SK-N-SH (cell line): ENCODE results near the gene SCYL1. TPM values are rescaled to one million over a fixed set of nuclear protein-coding genes. Genes with fewer than 3 reads are reported as not detected.

ENCODE experiments used
- CTCF ChIA-PET: fragments of 300-600, 350-600 bp; formaldehyde crosslinking; extraction: SDS; loops from one replicate; lab custom pipeline; 2021; lab: Yijun Ruan, JAX
- POLR2A ChIA-PET: fragments of 350-600 bp; sonication (Branson Sonifier 250); formaldehyde crosslinking; extraction: SDS; loops from one replicate; lab custom pipeline; 2020; ENCODE audit warnings: antibody characterized with exemption, inconsistent platforms; lab: Yijun Ruan, JAX
- DNase-seq: peaks from one replicate; pipeline ENCODE4 v3.0.0; 2012
- H2AFZ ChIP-seq: fragments of 200-600 bp; sonication (generic); 2 replicates; pipeline ENCODE4 v1.8.1; 2016; ENCODE audit warnings: antibody characterized with exemption, mild to moderate bottlenecking, low read depth
- H3F3A ChIP-seq: fragments of 200-600 bp; sonication (generic); replicated peaks from 2 replicates; pipeline ENCODE3; 2016; ENCODE audit warnings: antibody characterized with exemption, mild to moderate bottlenecking; ENCODE audit not compliant: insufficient read depth
- H3K27ac ChIP-seq, 2 experiments: fragments of 200-500 bp in 1 of 2; fragments of 200-600 bp in 1 of 2; sonication (Bioruptor generic) in 1 of 2; sonication (generic), shearing (Covaris generic) in 1 of 2; 2 replicates each; pipeline versions ENCODE4 v1.5.1 to v1.6.1; 2014 to 2016; ENCODE audit warnings: low read depth in 2 of 2, inconsistent platforms in 1 of 2, low read length in 1 of 2, mild to moderate bottlenecking in 1 of 2, mixed read lengths in 1 of 2
- H3K27me3 ChIP-seq: fragments of 200-600 bp; sonication (generic), shearing (Covaris generic); 2 replicates; pipeline ENCODE4 v1.6.1; 2016; ENCODE audit warnings: mixed run types; ENCODE audit not compliant: insufficient read depth
- H3K36me3 ChIP-seq, 2 experiments: fragments of 200-500 bp in 1 of 2; fragments of 200-600 bp in 1 of 2; sonication (Bioruptor generic) in 1 of 2; sonication (generic) in 1 of 2; replicated peaks in 1 of 2; 2 replicates each; pipeline versions ENCODE3 to v1.5.1; 2014 to 2016; ENCODE audit warnings: low read length in 1 of 2, mild to moderate bottlenecking in 1 of 2; ENCODE audit not compliant: insufficient read depth in 2 of 2, control insufficient read depth in 1 of 2
- H3K4me1 ChIP-seq, 2 experiments: fragments of 200-500 bp in 1 of 2; fragments of 200-600 bp in 1 of 2; sonication (Bioruptor generic) in 1 of 2; sonication (generic), shearing (Covaris generic) in 1 of 2; 2 replicates each; pipeline versions ENCODE4 v1.5.1 to v1.6.1; 2014 to 2016; ENCODE audit warnings: low read depth in 1 of 2, low read length in 1 of 2, mixed run types in 1 of 2; ENCODE audit not compliant: insufficient read depth in 2 of 2, control insufficient read depth in 1 of 2
- H3K4me2 ChIP-seq: fragments of 200-600 bp; sonication (generic), shearing (Covaris generic); 2 replicates; pipeline ENCODE4 v1.6.1; 2017; ENCODE audit warnings: mixed run types
- H3K4me3 ChIP-seq, 2 experiments: fragments of 200-500 bp in 1 of 2; fragments of 200-600 bp in 1 of 2; sonication (Bioruptor generic) in 1 of 2; sonication (generic), shearing (Covaris generic) in 1 of 2; 2 replicates each; pipeline versions ENCODE4 v1.5.1 to v1.8.1; 2014 to 2016; ENCODE audit warnings: low read depth in 2 of 2, inconsistent platforms in 1 of 2, low read length in 1 of 2, mild to moderate bottlenecking in 1 of 2, mixed read lengths in 1 of 2, moderate library complexity in 1 of 2
- H3K79me2 ChIP-seq: fragments of 200-600 bp; sonication (generic); 2 replicates; pipeline ENCODE4 v1.8.1; 2017; ENCODE audit warnings: mild to moderate bottlenecking; ENCODE audit not compliant: insufficient read depth
- H3K9ac ChIP-seq: fragments of 200-600 bp; sonication (generic); 2 replicates; pipeline ENCODE4 v1.6.1; 2017; ENCODE audit warnings: mixed run types
- H3K9me2 ChIP-seq: fragments of 200-600 bp; sonication (generic); 2 replicates; pipeline ENCODE4 v1.6.1; 2017; ENCODE audit warnings: mixed run types
- H3K9me3 ChIP-seq: fragments of 200-600 bp; sonication (generic); 2 replicates; pipeline ENCODE4 v1.6.1; 2017; ENCODE audit warnings: mixed run types, mild to moderate bottlenecking, moderate library complexity
- H4K20me1 ChIP-seq: fragments of 200-600 bp; sonication (generic); 2 replicates; pipeline ENCODE4 v1.6.1; 2017; ENCODE audit warnings: mild to moderate bottlenecking, mixed run types; ENCODE audit not compliant: insufficient read depth
- CTCF ChIP-seq: fragments of 200-600 bp; sonication (generic); IDR thresholded peaks from 2 replicates; pipeline ENCODE4 v1.6.1; 2017; ENCODE audit warnings: antibody characterized with exemption, mild to moderate bottlenecking, moderate library complexity
- ELF1 ChIP-seq: IDR thresholded peaks from 2 replicates; pipeline ENCODE4 v1.4.0; 2012
- EZH2phosphoT487 ChIP-seq: fragments of 200-600 bp; sonication (generic); IDR thresholded peaks from 2 replicates; pipeline ENCODE4 v1.6.1; 2017; ENCODE audit warnings: low read depth, mixed run types, mild to moderate bottlenecking, antibody characterized with exemption, moderate library complexity, borderline replicate concordance
- FOXJ3 ChIP-seq: sonication (generic); formaldehyde crosslinking; IDR thresholded peaks from 2 replicates; pipeline ENCODE4 v1.5.1; 2020; ENCODE audit warnings: mild to moderate bottlenecking, missing genetic modification reagents
- GABPA ChIP-seq: IDR thresholded peaks from 2 replicates; pipeline ENCODE4 v1.4.0; 2012; ENCODE audit warnings: low read depth, mild to moderate bottlenecking
- JUND ChIP-seq: IDR thresholded peaks from 2 replicates; pipeline ENCODE4 v1.4.0; 2012
- NFIC ChIP-seq: IDR thresholded peaks from 2 replicates; pipeline ENCODE4 v1.4.0; 2012; ENCODE audit warnings: borderline replicate concordance
- PBX3 ChIP-seq: IDR thresholded peaks from 2 replicates; pipeline ENCODE4; 2012
- RCOR1 ChIP-seq: fragments of 150-350 bp; IDR thresholded peaks from 2 replicates; pipeline ENCODE4 v1.6.1; 2017; ENCODE audit warnings: antibody characterized with exemption, low read length
- RFX5 ChIP-seq: IDR thresholded peaks from 2 replicates; pipeline ENCODE4 v1.6.1; 2012; ENCODE audit warnings: mild to moderate bottlenecking, improper control_type of control experiment, low read length
- SIN3A ChIP-seq: IDR thresholded peaks from 2 replicates; pipeline ENCODE4 v1.6.1; 2012; ENCODE audit warnings: low read depth, mild to moderate bottlenecking, low read length, moderate library complexity, borderline replicate concordance
- SMC3 ChIP-seq: IDR thresholded peaks from 2 replicates; pipeline ENCODE4 v1.6.1; 2012; ENCODE audit warnings: low read depth, low read length, improper control_type of control experiment
- TAF1 ChIP-seq: IDR thresholded peaks from 2 replicates; pipeline ENCODE4 v1.6.1; 2012; ENCODE audit warnings: low read depth, mild to moderate bottlenecking, low read length, moderate library complexity, borderline replicate concordance
- TCF12 ChIP-seq: IDR thresholded peaks from 2 replicates; pipeline ENCODE4 v1.4.0; 2012
- YY1 ChIP-seq: IDR thresholded peaks from 2 replicates; pipeline ENCODE4 v1.4.0; 2012; ENCODE audit warnings: low read depth, mild to moderate bottlenecking
- WGBS: methylation state at CpG from one replicate; pipeline ENCODE4 v1.1.6; 2017; ENCODE audit warnings: low lambda C conversion rate; 5-methylcytosine and 5-hydroxymethylcytosine counted together
- polyA plus RNA-seq, 3 experiments: library from polyadenylated mRNA; depleted of rRNA; stranded (reverse); fragments of >200 nt; gene quantifications; 2 replicates each; pipeline ENCODE4 v1.2.3, GENCODE V29; 2012
- TF ChIP-seq, protein P1 (sequence below): IDR thresholded peaks from 2 replicates; pipeline ENCODE4 v1.4.0; 2012; ENCODE audit warnings: low read depth, borderline replicate concordance
- TF ChIP-seq, protein P2 (sequence below): fragments of 150-350 bp; IDR thresholded peaks from 2 replicates; pipeline ENCODE4 v1.6.1; 2017; ENCODE audit warnings: antibody characterized with exemption, low read length, low read depth, borderline replicate concordance
- TF ChIP-seq, protein P3 (sequence below): fragments of 150-350 bp; IDR thresholded peaks from 2 replicates; pipeline ENCODE4 v1.6.1; 2016; ENCODE audit warnings: mild to moderate bottlenecking, low read depth, low read length
- TF ChIP-seq, protein P4 (sequence below): IDR thresholded peaks from 2 replicates; pipeline ENCODE4 v1.4.0; 2012; ENCODE audit warnings: low read depth

SCYL1 gene
- polyA plus RNA-seq, 1 of the 3 experiments (the other 2 are of a cell fraction) = 79.9 TPM

DNA sequence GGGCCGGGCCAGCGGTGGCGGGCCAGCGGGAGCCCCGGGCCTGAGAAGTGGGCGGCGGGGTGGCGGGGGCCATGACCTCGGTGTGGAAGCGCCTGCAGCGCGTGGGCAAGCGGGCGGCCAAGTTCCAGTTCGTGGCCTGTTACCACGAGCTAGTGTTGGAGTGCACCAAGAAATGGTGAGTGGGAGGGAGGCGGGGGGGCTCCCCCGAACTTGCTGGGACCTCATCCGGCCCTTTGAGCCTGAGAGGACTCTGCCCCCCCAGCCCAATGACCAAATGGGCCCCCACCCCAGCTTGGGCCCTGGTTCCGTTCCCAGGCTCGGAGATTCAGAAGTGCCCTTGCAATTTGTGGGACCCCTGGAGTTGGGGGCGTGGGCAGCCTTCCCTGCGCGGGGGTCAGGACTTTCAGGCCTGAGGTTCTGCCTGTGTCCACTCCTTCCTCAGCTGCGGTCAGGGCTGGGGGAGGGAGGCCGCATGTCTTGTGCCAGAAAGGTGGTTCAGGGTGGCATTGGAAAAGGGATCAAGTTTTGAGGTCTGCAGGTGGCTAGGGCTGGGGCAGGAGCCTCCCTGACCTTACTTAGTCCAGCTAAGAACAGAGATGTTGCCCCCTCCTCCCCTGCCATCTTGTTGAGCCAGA is 51.5 kb downstream of the SCYL1 start:
- no peak overlapping the region for H2AFZ ChIP-seq
- POLR2A ChIA-PET = interaction anchor here (0.7 to 1.7 kb wide), 5 partner anchors 10 to 158 kb away, joined by 3 to 7 read pairs (median 4); partner anchors contain the start of gene SIPA1

More for the DNA sequence above, 51.5 kb downstream of the SCYL1 start:
- Histone ChIP-seq H3K36me3 (peaks cover 22 to 34% of the 10 kb centered on the region in 2 experiments), H3K9me3 (no peaks in the 10 kb centered on the region), H3F3A (peaks cover 38% of the 10 kb centered on the region), H4K20me1 (peaks cover 25% of the 10 kb centered on the region), H3K4me1 (peaks cover 40 to 48% of the 10 kb centered on the region in 2 experiments; a peak in 3 of 4 replicates), H3K4me2 (peak overlapping the region; percentile 99), H3K9me2 (no peaks in the 10 kb centered on the region), H3K27me3 (no peaks in the 10 kb centered on the region), H3K4me3 (peak overlapping the region; percentile 64 to 68), H3K9ac (peak overlapping the region; percentile 78), H3K27ac (peak overlapping the region; percentile 68 to 69), H3K79me2 (peaks cover 52% of the 10 kb centered on the region)
- WGBS = 25% methylated on average over 16 of the region's 26 CpGs
- no peak for DNase-seq
- TF ChIP-seq TCF12 (no peak), ELF1 (no peak), RFX5 (no peak), YY1 (no peak), SIN3A (no peak), NFIC (no peak), GABPA (no peak), CTCF (no peak), TAF1 (no peak), RCOR1 (no peak), EZH2phosphoT487 (no peak), SMC3 (no peak), FOXJ3 (CRISPR knock-in tag) (no peak), PBX3 (no peak), JUND (no peak)
- TF ChIP-seq, protein P1, sequence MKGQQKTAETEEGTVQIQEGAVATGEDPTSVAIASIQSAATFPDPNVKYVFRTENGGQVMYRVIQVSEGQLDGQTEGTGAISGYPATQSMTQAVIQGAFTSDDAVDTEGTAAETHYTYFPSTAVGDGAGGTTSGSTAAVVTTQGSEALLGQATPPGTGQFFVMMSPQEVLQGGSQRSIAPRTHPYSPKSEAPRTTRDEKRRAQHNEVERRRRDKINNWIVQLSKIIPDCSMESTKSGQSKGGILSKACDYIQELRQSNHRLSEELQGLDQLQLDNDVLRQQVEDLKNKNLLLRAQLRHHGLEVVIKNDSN = no peak
- TF ChIP-seq, protein P2, sequence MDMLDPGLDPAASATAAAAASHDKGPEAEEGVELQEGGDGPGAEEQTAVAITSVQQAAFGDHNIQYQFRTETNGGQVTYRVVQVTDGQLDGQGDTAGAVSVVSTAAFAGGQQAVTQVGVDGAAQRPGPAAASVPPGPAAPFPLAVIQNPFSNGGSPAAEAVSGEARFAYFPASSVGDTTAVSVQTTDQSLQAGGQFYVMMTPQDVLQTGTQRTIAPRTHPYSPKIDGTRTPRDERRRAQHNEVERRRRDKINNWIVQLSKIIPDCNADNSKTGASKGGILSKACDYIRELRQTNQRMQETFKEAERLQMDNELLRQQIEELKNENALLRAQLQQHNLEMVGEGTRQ = no peak
- TF ChIP-seq, protein P3, sequence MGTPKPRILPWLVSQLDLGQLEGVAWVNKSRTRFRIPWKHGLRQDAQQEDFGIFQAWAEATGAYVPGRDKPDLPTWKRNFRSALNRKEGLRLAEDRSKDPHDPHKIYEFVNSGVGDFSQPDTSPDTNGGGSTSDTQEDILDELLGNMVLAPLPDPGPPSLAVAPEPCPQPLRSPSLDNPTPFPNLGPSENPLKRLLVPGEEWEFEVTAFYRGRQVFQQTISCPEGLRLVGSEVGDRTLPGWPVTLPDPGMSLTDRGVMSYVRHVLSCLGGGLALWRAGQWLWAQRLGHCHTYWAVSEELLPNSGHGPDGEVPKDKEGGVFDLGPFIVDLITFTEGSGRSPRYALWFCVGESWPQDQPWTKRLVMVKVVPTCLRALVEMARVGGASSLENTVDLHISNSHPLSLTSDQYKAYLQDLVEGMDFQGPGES = no peak
- TF ChIP-seq, protein P4, sequence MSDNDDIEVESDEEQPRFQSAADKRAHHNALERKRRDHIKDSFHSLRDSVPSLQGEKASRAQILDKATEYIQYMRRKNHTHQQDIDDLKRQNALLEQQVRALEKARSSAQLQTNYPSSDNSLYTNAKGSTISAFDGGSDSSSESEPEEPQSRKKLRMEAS = no peak
- CTCF ChIA-PET = interaction anchor here (0.5 to 13.6 kb wide), 6 partner anchors 15 to 35 kb away, joined by 3 to 295 read pairs (median 4); partner anchors contain the start of gene KCNK7
